Upper lobe of right lung (tissue), 1 donor: ENCODE data around the gene MIOX. TPM values are rescaled to one million over a fixed set of nuclear protein-coding genes. Genes with fewer than 3 reads are reported as not detected.
"Not testable (repeated sequence)": the region's sequence is repeated elsewhere in the genome, so short reads cannot be mapped to it uniquely, and the experiment has no call there.

Experiments used
- ATAC-seq: fragments of 200-7000 bp; cut with Tn5 transposase; one replicate; pipeline ENCODE4 v1.9.1; 2020; ENCODE audit warnings: mild to moderate bottlenecking, moderate library complexity
- DNase-seq: peaks from one replicate; pipeline ENCODE4 v3.0.0-alpha.2; 2020
- H3K27ac ChIP-seq: fragments of 200-600 bp; one replicate; pipeline ENCODE4 v1.8.0; 2022
- H3K27me3 ChIP-seq: fragments of 200-600 bp; one replicate; pipeline ENCODE4 v1.8.0; 2022; ENCODE audit warnings: mild to moderate bottlenecking
- H3K36me3 ChIP-seq: fragments of 200-600 bp; one replicate; pipeline ENCODE4 v1.8.0; 2022
- H3K4me1 ChIP-seq: fragments of 200-600 bp; one replicate; pipeline ENCODE4 v1.8.0; 2022
- H3K4me3 ChIP-seq: fragments of 200-600 bp; one replicate; pipeline ENCODE4 v1.8.0; 2022; ENCODE audit warnings: mild to moderate bottlenecking
- H3K9me3 ChIP-seq: fragments of 200-600 bp; one replicate; pipeline ENCODE4 v1.8.0; 2022
- CTCF ChIP-seq: fragments of 200-600 bp; IDR thresholded peaks from one replicate; pipeline ENCODE4 v1.8.0; 2022; ENCODE audit warnings: antibody characterized with exemption
- intact Hi-C: fragments of 100-400 bp; cut with DNase I; formaldehyde crosslinking; loops from one replicate; pipeline ENCODE4 v1.11.0; 2022
- total RNA-seq: library from RNA; stranded (reverse); fragmentation: NEBNext Ultra II Directional; extraction: Animal tissue kit (Norgen Biotek cat#: 25700); gene quantifications from one replicate; pipeline ENCODE4 v1.2.1, GENCODE V29; 2021
- donor health status: DM: no; HTN: yes; CAD: no; lungs with severe emphysema.

Gene MIOX
- total RNA-seq, 1 donor from 2014 or later, result not detected

DNA sequence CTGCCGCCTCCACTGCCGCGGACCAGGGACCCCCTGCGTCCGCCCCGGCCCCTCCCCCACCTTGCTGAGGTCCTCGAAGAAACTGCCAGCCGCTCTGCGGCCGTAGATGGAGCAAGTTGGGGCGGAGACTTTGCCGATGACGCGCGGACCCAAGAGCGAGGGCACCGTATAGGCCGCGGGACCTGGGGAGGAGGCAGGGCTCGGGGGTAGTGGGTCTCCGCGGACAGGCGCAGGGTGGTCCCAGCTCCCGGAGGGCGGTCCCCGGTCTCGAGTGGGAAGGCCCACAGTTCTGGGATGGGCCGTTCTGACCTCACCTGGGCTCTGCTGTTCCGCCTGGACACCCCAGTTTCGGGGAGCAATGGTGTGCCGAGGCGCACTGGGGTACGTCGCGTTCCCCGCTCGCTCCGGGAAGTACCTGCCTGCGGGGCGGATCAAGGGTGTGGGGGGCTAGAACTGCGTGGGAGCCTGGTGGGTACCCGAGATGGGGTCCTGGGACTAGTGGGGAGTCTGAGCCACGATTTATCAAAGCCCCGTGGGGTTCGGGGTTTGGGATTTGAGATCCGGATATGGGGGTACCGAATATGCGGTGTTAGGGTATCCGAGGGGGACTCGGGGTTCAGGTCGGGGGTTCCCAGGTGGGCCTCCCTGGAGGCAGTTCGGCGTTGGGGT, 44.4 kb downstream of the MIOX start:
- H3K36me3 ChIP-seq, result no peaks in the 10 kb centered on the region
- DNase-seq, result peak; percentile 98
- peak overlapping the region; percentile 99 for H3K27ac ChIP-seq
- H3K4me1 ChIP-seq, result peaks cover 57% of the 10 kb centered on the region
- H3K9me3 ChIP-seq, result no peaks in the 10 kb centered on the region
- intact Hi-C loops, result no loop called here
- ATAC-seq, result peak; percentile 62
- H3K4me3 ChIP-seq, result peak overlapping the region; percentile 72
- TF ChIP-seq CTCF, result no peak
- no peaks in the 10 kb centered on the region for H3K27me3 ChIP-seq

GRCh38 chr22:50531546-50531961, 44.9 kb downstream of the MIOX start:
- Histone ChIP-seq H3K4me3 (peak overlapping the region; percentile 72), H3K4me1 (peaks cover 56% of the 10 kb centered on the region), H3K36me3 (no peaks in the 10 kb centered on the region), H3K27me3 (no peaks in the 10 kb centered on the region), H3K9me3 (no peaks in the 10 kb centered on the region), H3K27ac (peak overlapping the region; percentile 99)
- peak; percentile 58 for ATAC-seq
- TF ChIP-seq CTCF, result no peak
- peak; percentile 93 for DNase-seq
- intact Hi-C loops, result no loop called here

GRCh38 chr22:50531962-50532674, 45.5 kb downstream of the MIOX start:
- peaks cover 51% of the 10 kb centered on the region for H3K4me1 ChIP-seq
- peak overlapping the region; percentile 72 for H3K4me3 ChIP-seq
- ATAC-seq (peak; percentile 43), DNase-seq (peak; percentile 94)
- intact Hi-C loops, result no loop called here
- no peak for TF ChIP-seq CTCF
- H3K36me3 ChIP-seq, result no peaks in the 10 kb centered on the region
- no peaks in the 10 kb centered on the region for H3K9me3 ChIP-seq
- H3K27ac ChIP-seq, result peak overlapping the region; percentile 99
- H3K27me3 ChIP-seq, result no peaks in the 10 kb centered on the region

- peaks cover 49% of the 10 kb centered on the region for H3K4me1 ChIP-seq
- TF ChIP-seq CTCF, result no peak
- peak overlapping the region; percentile 99 for H3K27ac ChIP-seq
- no peaks in the 10 kb centered on the region for H3K9me3 ChIP-seq
- no peak for DNase-seq
- no peaks in the 10 kb centered on the region for H3K27me3 ChIP-seq
- intact Hi-C loops, result no loop called here
- no peaks in the 10 kb centered on the region for H3K36me3 ChIP-seq
- no peak for ATAC-seq
- H3K4me3 ChIP-seq, result peak overlapping the region; percentile 72
Observed at GRCh38 chr22:50532824-50533796, 46.5 kb downstream of the MIOX start.

GRCh38 chr22:50533856-50534711, 47.4 kb downstream of the MIOX start:
- peaks cover 46% of the 10 kb centered on the region for H3K4me1 ChIP-seq
- intact Hi-C loops, H3K36me3 ChIP-seq, ATAC-seq, H3K9me3 ChIP-seq, H3K4me3 ChIP-seq, H3K27me3 ChIP-seq: not testable (repeated sequence)
- peak; percentile 87 for DNase-seq
- H3K27ac ChIP-seq, result peak overlapping the region; percentile 99
